ENCODE measurements around the gene TUBGCP3. TPM values are rescaled to one million over a fixed set of nuclear protein-coding genes. Genes with fewer than 3 reads are reported as not detected.

Gene TUBGCP3
- total RNA-seq, 1 donor from 2014 or later, result 36.6 TPM

GRCh38 chr13:112438094-112438493, 149.9 kb downstream of the TUBGCP3 start:
- H3K4me3 Mint-ChIP-seq (ENCODE audit: unreplicated experiment), result no peak overlapping the region
- H3K36me3 Mint-ChIP-seq (ENCODE audit: unreplicated experiment), result peaks cover 23% of the 10 kb centered on the region
- no peaks in the 10 kb centered on the region for H3K27me3 Mint-ChIP-seq (ENCODE audit: unreplicated experiment)
- TF ChIP-seq CTCF (IDR thresholded peaks at IDR 0.05; ENCODE audit: partially characterized antibody, unreplicated experiment), result no peak
- H3K9me3 Mint-ChIP-seq (ENCODE audit: unreplicated experiment), result peaks cover 14% of the 10 kb centered on the region
- peaks cover 2% of the 10 kb centered on the region for H3K4me1 Mint-ChIP-seq (ENCODE audit: low read depth, unreplicated experiment)
- no peak for DNase-seq
- no peak overlapping the region for H3K27ac Mint-ChIP-seq (ENCODE audit: unreplicated experiment)

GRCh38 chr13:112435973-112436372, 152.0 kb downstream of the TUBGCP3 start:
- no peak for DNase-seq
- H3K36me3 Mint-ChIP-seq (ENCODE audit: unreplicated experiment), result peaks cover 23% of the 10 kb centered on the region
- H3K4me3 Mint-ChIP-seq (ENCODE audit: unreplicated experiment), result no peak overlapping the region
- H3K9me3 Mint-ChIP-seq (ENCODE audit: unreplicated experiment), result peaks cover 10% of the 10 kb centered on the region
- H3K27ac Mint-ChIP-seq (ENCODE audit: unreplicated experiment), result no peak overlapping the region
- no peak for TF ChIP-seq CTCF (IDR thresholded peaks at IDR 0.05; ENCODE audit: partially characterized antibody, unreplicated experiment)
- no peaks in the 10 kb centered on the region for H3K27me3 Mint-ChIP-seq (ENCODE audit: unreplicated experiment)
- no peaks in the 10 kb centered on the region for H3K4me1 Mint-ChIP-seq (ENCODE audit: low read depth, unreplicated experiment)

Other genes starting within 250 kb of the TUBGCP3 start
- gene SPACA7, start 211.8 kb downstream of the TUBGCP3 start, total RNA-seq (ENCODE audit: unreplicated experiment), result not detected
- gene ATP11A, start 101.9 kb upstream of the TUBGCP3 start, total RNA-seq (ENCODE audit: unreplicated experiment), result 127 TPM